ENCODE data around the gene PNLIPRP2.

Gene PNLIPRP2

DNA sequence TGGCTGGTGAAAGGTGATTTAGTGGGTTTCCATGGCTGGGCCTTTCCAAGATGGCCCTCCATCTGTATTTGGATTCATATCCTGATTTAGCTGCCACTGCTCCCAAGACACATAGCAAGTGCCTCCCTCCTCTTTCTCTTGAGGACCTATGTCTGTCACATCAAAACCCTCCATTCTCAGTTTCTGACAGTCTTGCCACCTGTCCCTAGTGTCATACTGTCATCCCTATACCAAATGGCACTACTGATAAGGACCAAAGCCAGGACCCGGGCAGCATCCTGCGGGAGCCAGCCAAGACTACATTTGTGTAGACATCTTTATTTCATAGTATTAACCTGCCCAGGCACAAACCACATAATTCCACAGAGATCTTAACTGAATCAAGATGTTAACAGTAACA lies 34.8 kb downstream of the PNLIPRP2 start (continued):
- TF ChIP-seq ZFP3 (CRISPR knock-in tag; IDR thresholded peaks at IDR 0.05) (no peak), ZFP30 (CRISPR knock-in tag; IDR thresholded peaks at IDR 0.05) (no peak), PPARA (CRISPR knock-in tag; IDR thresholded peaks at IDR 0.05; ENCODE audit: borderline replicate concordance) (no peak), RARB (CRISPR knock-in tag; IDR thresholded peaks at IDR 0.05) (no peak), TOX (CRISPR knock-in tag; IDR thresholded peaks at IDR 0.05; ENCODE audit: borderline replicate concordance) (no peak)
- TF ChIP-seq, protein P1, sequence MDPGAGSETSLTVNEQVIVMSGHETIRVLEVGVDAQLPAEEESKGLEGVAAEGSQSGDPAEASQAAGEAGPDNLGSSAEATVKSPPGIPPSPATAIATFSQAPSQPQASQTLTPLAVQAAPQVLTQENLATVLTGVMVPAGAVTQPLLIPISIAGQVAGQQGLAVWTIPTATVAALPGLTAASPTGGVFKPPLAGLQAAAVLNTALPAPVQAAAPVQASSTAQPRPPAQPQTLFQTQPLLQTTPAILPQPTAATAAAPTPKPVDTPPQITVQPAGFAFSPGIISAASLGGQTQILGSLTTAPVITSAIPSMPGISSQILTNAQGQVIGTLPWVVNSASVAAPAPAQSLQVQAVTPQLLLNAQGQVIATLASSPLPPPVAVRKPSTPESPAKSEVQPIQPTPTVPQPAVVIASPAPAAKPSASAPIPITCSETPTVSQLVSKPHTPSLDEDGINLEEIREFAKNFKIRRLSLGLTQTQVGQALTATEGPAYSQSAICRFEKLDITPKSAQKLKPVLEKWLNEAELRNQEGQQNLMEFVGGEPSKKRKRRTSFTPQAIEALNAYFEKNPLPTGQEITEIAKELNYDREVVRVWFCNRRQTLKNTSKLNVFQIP (CRISPR knock-in tag; IDR thresholded peaks at IDR 0.05; ENCODE audit: borderline replicate concordance, low read depth): no peak
- TF ChIP-seq, protein P2, sequence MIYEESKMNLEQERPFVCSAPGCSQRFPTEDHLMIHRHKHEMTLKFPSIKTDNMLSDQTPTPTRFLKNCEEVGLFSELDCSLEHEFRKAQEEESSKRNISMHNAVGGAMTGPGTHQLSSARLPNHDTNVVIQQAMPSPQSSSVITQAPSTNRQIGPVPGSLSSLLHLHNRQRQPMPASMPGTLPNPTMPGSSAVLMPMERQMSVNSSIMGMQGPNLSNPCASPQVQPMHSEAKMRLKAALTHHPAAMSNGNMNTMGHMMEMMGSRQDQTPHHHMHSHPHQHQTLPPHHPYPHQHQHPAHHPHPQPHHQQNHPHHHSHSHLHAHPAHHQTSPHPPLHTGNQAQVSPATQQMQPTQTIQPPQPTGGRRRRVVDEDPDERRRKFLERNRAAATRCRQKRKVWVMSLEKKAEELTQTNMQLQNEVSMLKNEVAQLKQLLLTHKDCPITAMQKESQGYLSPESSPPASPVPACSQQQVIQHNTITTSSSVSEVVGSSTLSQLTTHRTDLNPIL (CRISPR knock-in tag; IDR thresholded peaks at IDR 0.05; ENCODE audit: low read depth): no peak

DNA sequence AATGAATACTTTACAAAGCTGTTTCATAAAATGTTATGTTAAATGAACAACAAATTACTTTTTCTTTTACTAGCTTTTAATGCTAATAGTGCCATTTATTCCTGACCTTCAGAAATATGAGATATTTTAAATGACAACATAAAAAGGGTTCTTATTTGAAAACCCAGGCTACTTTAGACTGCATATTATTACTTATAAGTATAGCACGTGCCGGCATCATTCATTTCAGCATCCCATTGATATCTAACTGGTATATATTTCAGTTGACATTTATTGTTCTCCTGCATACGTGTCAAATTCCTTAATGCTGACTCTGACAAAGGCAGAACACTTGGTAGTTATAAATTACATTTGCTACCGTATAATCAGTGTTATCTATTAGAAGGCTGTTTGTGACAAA lies 35.3 kb downstream of the PNLIPRP2 start:
- no peak for ATAC-seq

DNA sequence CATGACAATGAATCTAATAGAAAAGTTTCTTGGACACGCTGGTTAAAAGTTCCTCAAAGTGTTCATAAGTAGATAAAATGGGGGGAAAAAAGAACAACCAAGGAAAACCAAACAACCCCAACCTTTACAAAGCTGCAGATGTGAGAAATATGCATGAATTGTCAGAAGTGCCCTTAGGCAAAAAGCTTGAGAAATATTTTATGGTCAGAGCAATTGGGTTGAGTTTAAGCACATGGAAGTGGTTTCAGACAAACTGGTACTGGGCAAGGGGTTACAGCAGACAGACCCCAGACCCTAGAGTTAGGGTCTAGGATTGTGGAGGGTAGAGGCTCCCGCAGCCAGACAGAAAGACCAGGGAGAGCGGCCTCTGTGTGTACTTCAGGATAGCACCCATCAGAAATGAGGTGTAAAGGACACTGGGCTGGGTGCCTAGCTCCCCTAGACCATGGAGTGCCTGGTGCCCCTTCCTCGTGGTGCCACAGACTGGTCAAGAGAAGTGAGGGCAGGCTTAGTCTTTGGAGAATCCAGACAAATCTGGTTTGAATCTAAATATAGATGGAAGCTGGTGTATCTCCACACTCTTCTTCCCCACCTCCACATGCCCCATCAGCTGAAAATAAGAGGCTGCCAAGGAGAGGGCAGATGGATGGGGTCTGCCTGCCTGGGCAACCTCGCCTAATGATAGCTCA lies 37.3 kb downstream of the PNLIPRP2 start:
- TF ChIP-seq ZNF8 (CRISPR knock-in tag; IDR thresholded peaks at IDR 0.05): no peak
- no peak for ATAC-seq

More for the DNA sequence above, 35.3 kb downstream of the PNLIPRP2 start:
- TF ChIP-seq GLIS3 (CRISPR knock-in tag; IDR thresholded peaks at IDR 0.05) (no peak), ZNF565 (CRISPR knock-in tag; conservative IDR thresholded peaks at IDR 0.05; ENCODE audit: low read depth) (no peak), ESRRG (CRISPR knock-in tag; IDR thresholded peaks at IDR 0.05) (no peak)
- TF ChIP-seq, protein P3, sequence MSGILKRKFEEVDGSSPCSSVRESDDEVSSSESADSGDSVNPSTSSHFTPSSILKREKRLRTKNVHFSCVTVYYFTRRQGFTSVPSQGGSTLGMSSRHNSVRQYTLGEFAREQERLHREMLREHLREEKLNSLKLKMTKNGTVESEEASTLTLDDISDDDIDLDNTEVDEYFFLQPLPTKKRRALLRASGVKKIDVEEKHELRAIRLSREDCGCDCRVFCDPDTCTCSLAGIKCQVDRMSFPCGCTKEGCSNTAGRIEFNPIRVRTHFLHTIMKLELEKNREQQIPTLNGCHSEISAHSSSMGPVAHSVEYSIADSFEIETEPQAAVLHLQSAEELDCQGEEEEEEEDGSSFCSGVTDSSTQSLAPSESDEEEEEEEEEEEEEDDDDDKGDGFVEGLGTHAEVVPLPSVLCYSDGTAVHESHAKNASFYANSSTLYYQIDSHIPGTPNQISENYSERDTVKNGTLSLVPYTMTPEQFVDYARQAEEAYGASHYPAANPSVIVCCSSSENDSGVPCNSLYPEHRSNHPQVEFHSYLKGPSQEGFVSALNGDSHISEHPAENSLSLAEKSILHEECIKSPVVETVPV (CRISPR knock-in tag; IDR thresholded peaks at IDR 0.05): no peak

DNA sequence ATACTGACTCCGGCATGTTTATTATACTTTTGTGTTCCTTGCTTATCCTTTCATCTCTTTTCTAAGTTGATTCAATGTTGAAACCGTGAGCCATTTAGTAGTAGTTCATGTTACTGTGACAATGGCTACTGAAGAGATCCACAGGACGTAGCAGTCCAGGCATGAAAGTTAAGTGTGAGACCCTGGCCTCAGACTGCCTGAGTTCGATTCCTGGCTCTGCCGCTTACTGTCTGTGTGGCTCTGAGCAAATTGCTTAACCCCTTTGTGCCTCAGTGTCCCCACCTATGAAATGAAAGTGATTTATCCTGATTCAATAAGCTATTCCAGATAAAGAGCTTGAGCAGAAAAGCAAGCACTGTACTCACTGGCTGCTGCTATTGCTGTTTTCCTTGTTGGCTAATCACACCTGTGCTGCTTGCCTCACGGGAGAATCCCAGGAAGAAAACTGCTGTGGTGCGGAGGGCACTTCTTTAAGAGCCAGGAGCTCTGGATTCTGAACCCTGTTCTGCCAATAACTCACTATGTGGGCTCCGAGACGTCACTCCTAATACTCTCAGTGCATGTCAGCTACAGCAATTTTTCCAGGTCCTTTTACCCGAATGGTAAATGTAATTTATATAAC lies 38.4 kb downstream of the PNLIPRP2 start:
- no peak for ATAC-seq
- TF ChIP-seq PATZ1 (CRISPR knock-in tag; IDR thresholded peaks at IDR 0.05; ENCODE audit: borderline replicate concordance): no peak
- TF ChIP-seq OSR1 (CRISPR knock-in tag; IDR thresholded peaks at IDR 0.05): no peak
- no peak for TF ChIP-seq ESRRG (CRISPR knock-in tag; IDR thresholded peaks at IDR 0.05)
- TF ChIP-seq ZNF565 (CRISPR knock-in tag; conservative IDR thresholded peaks at IDR 0.05; ENCODE audit: low read depth): no peak
- TF ChIP-seq ZNF8 (CRISPR knock-in tag; IDR thresholded peaks at IDR 0.05): no peak
- TF ChIP-seq TCF4 (CRISPR knock-in tag; IDR thresholded peaks at IDR 0.05; ENCODE audit: borderline replicate concordance): no peak
- TF ChIP-seq, protein P2 (CRISPR knock-in tag; IDR thresholded peaks at IDR 0.05; ENCODE audit: low read depth): no peak
- TF ChIP-seq ZFP3 (CRISPR knock-in tag; IDR thresholded peaks at IDR 0.05): no peak
- no peak for TF ChIP-seq CSDC2 (CRISPR knock-in tag; IDR thresholded peaks at IDR 0.05)
- no peak for TF ChIP-seq TOX (CRISPR knock-in tag; IDR thresholded peaks at IDR 0.05; ENCODE audit: borderline replicate concordance)
- no peak for TF ChIP-seq TSHZ2 (CRISPR knock-in tag; IDR thresholded peaks at IDR 0.05)
- no peak for TF ChIP-seq BACH2 (CRISPR knock-in tag; IDR thresholded peaks at IDR 0.05; ENCODE audit: borderline replicate concordance)
- no peak for TF ChIP-seq PPARA (CRISPR knock-in tag; IDR thresholded peaks at IDR 0.05; ENCODE audit: borderline replicate concordance)
- TF ChIP-seq ARNTL (CRISPR knock-in tag; IDR thresholded peaks at IDR 0.05; ENCODE audit: borderline replicate concordance, low read depth): no peak
- TF ChIP-seq GLIS3 (CRISPR knock-in tag; IDR thresholded peaks at IDR 0.05): no peak

Measured in SK-N-SH treated with all-trans-retinoic acid at 6 μM for 48 hours (cell line).